Activated T-helper 2 cell treated with anti-CD3 and anti-CD28 coated beads, Interferon-gamma antibody, Interleukin-2, Interleukin-4, amounts not matched to agents 10 μg/mL and 5 μg/mL and 100 μg/mL, durations not matched to agents 14 hours and 24 hours and 36 hours (primary cell): Measurements from ENCODE around the gene KIAA0040. TPM values are rescaled to one million over a fixed set of nuclear protein-coding genes. Genes with fewer than 3 reads are reported as not detected.

Source experiments
- DNase-seq: peaks from one replicate; pipeline ENCODE4 v3.0.0; 2021; ENCODE audit warnings: low spot score
- H3K27ac Mint-ChIP-seq: one replicate; pipeline ENCODE4 v1.8.0; 2021; ENCODE audit warnings: mixed read lengths
- H3K27me3 Mint-ChIP-seq: one replicate; pipeline ENCODE4 v1.8.0; 2021; ENCODE audit warnings: low read depth, mixed read lengths
- H3K36me3 Mint-ChIP-seq: one replicate; pipeline ENCODE4 v1.8.0; 2021; ENCODE audit warnings: low read depth, mixed read lengths
- H3K4me1 Mint-ChIP-seq: one replicate; pipeline ENCODE4 v1.8.0; 2021; ENCODE audit warnings: low read depth, mixed read lengths
- H3K4me3 Mint-ChIP-seq: one replicate; pipeline ENCODE4 v1.8.0; 2021; ENCODE audit warnings: low read depth, mild to moderate bottlenecking, moderate library complexity, mixed read lengths
- H3K9me3 Mint-ChIP-seq: one replicate; pipeline ENCODE4 v1.8.0; 2021; ENCODE audit warnings: mixed read lengths
- intact Hi-C: fragments of 100-400 bp; cut with micrococcal nuclease; formaldehyde crosslinking; loops from one replicate; pipeline ENCODE4 v1.15.1; 2023
- total RNA-seq: library from RNA; stranded (reverse); gene quantifications from 2 replicates; pipeline ENCODE4 v1.2.3, GENCODE V29; 2022

KIAA0040 gene
- total RNA-seq, 1 donor from 2014 or later: 35.3 TPM

GRCh38 chr1:175145899-175146528, 46.6 kb downstream of the KIAA0040 start:
- H3K4me1 Mint-ChIP-seq: no peaks in the 10 kb centered on the region
- no peak overlapping the region for H3K27ac Mint-ChIP-seq
- peaks cover 21% of the 10 kb centered on the region for H3K27me3 Mint-ChIP-seq
- H3K9me3 Mint-ChIP-seq: no peaks in the 10 kb centered on the region
- no peak overlapping the region for H3K4me3 Mint-ChIP-seq
- DNase-seq: no peak
- H3K36me3 Mint-ChIP-seq: no peaks in the 10 kb centered on the region
- intact Hi-C loops: loop anchor here (5.0 kb wide), 1 partner anchor 119 kb away; no protein-coding TSS in a partner anchor

- Mint-ChIP-seq H3K27ac (no peak overlapping the region), H3K4me3 (no peak overlapping the region), H3K27me3 (peaks cover 29% of the 10 kb centered on the region), H3K9me3 (no peaks in the 10 kb centered on the region), H3K4me1 (peaks cover 6% of the 10 kb centered on the region), H3K36me3 (no peaks in the 10 kb centered on the region)
- intact Hi-C loops: no loop called here
- DNase-seq: no peak
These were observed 54.0 kb downstream of the KIAA0040 start for GRCh38 chr1:175138579-175138978.

- DNase-seq: no peak
- H3K4me1 Mint-ChIP-seq: peaks cover 6% of the 10 kb centered on the region
- intact Hi-C loops: no loop called here
- no peaks in the 10 kb centered on the region for H3K36me3 Mint-ChIP-seq
- H3K9me3 Mint-ChIP-seq: no peaks in the 10 kb centered on the region
- H3K27ac Mint-ChIP-seq: no peak overlapping the region
- peaks cover 32% of the 10 kb centered on the region for H3K27me3 Mint-ChIP-seq
- no peak overlapping the region for H3K4me3 Mint-ChIP-seq
These were observed 55.2 kb downstream of the KIAA0040 start for GRCh38 chr1:175137369-175137768.

- no peak overlapping the region for H3K27ac Mint-ChIP-seq
- H3K9me3 Mint-ChIP-seq: no peaks in the 10 kb centered on the region
- intact Hi-C loops: no loop called here
- DNase-seq: no peak
- H3K27me3 Mint-ChIP-seq: peaks cover 32% of the 10 kb centered on the region
- no peak overlapping the region for H3K4me3 Mint-ChIP-seq
- no peaks in the 10 kb centered on the region for H3K36me3 Mint-ChIP-seq
- peaks cover 6% of the 10 kb centered on the region for H3K4me1 Mint-ChIP-seq
These were observed 56.3 kb downstream of the KIAA0040 start for GRCh38 chr1:175136246-175136645.

- intact Hi-C loops: no loop called here
- H3K27me3 Mint-ChIP-seq: peaks cover 32% of the 10 kb centered on the region
- H3K36me3 Mint-ChIP-seq: no peaks in the 10 kb centered on the region
- H3K9me3 Mint-ChIP-seq: no peaks in the 10 kb centered on the region
- no peak overlapping the region for H3K27ac Mint-ChIP-seq
- no peak overlapping the region for H3K4me3 Mint-ChIP-seq
- peaks cover 10% of the 10 kb centered on the region for H3K4me1 Mint-ChIP-seq
- DNase-seq: no peak
These were observed 58.1 kb downstream of the KIAA0040 start for GRCh38 chr1:175134500-175134899.

GRCh38 chr1:175133673-175134435, 58.7 kb downstream of the KIAA0040 start:
- Mint-ChIP-seq H3K27ac (no peak overlapping the region), H3K4me3 (no peak overlapping the region), H3K4me1 (peaks cover 10% of the 10 kb centered on the region), H3K36me3 (no peaks in the 10 kb centered on the region), H3K27me3 (peaks cover 31% of the 10 kb centered on the region), H3K9me3 (no peaks in the 10 kb centered on the region)
- intact Hi-C loops: no loop called here
- DNase-seq: no peak

GRCh38 chr1:175132436-175132835, 60.1 kb downstream of the KIAA0040 start:
- intact Hi-C loops: no loop called here
- no peak overlapping the region for H3K4me3 Mint-ChIP-seq

GRCh38 chr1:175131095-175131494, 61.5 kb downstream of the KIAA0040 start:
- H3K27me3 Mint-ChIP-seq: peaks cover 18% of the 10 kb centered on the region
- DNase-seq: no peak
- intact Hi-C loops: no loop called here
- no peak overlapping the region for H3K27ac Mint-ChIP-seq
- peaks cover 8% of the 10 kb centered on the region for H3K4me1 Mint-ChIP-seq
- no peaks in the 10 kb centered on the region for H3K9me3 Mint-ChIP-seq
- H3K36me3 Mint-ChIP-seq: no peaks in the 10 kb centered on the region
- no peak overlapping the region for H3K4me3 Mint-ChIP-seq

More at GRCh38 chr1:175132436-175132835, 60.1 kb downstream of the KIAA0040 start:
- Mint-ChIP-seq H3K36me3 (no peaks in the 10 kb centered on the region), H3K27ac (no peak overlapping the region), H3K27me3 (peaks cover 25% of the 10 kb centered on the region), H3K9me3 (no peaks in the 10 kb centered on the region), H3K4me1 (peaks cover 10% of the 10 kb centered on the region)
- no peak for DNase-seq

- Mint-ChIP-seq H3K36me3 (no peaks in the 10 kb centered on the region), H3K9me3 (no peaks in the 10 kb centered on the region)
- intact Hi-C loops: no loop called here
These were observed 61.9 kb downstream of the KIAA0040 start for GRCh38 chr1:175130649-175131045.

GRCh38 chr1:175129997-175130648, 62.5 kb downstream of the KIAA0040 start:
- peaks cover 10% of the 10 kb centered on the region for H3K27me3 Mint-ChIP-seq
- no peaks in the 10 kb centered on the region for H3K9me3 Mint-ChIP-seq
- intact Hi-C loops: loop anchor here (10.0 kb wide), 1 partner anchor 355 kb away; no protein-coding TSS in a partner anchor
- peaks cover 6% of the 10 kb centered on the region for H3K4me1 Mint-ChIP-seq
- no peak overlapping the region for H3K4me3 Mint-ChIP-seq
- H3K27ac Mint-ChIP-seq: no peak overlapping the region
- H3K36me3 Mint-ChIP-seq: no peaks in the 10 kb centered on the region
- no peak for DNase-seq

More at GRCh38 chr1:175130649-175131045, 61.9 kb downstream of the KIAA0040 start:
- H3K27ac Mint-ChIP-seq: no peak overlapping the region
- DNase-seq: no peak
- peaks cover 13% of the 10 kb centered on the region for H3K27me3 Mint-ChIP-seq
- H3K4me1 Mint-ChIP-seq: peaks cover 6% of the 10 kb centered on the region
- H3K4me3 Mint-ChIP-seq: no peak overlapping the region

- intact Hi-C loops: loop anchor here (10.0 kb wide), 1 partner anchor 355 kb away; no protein-coding TSS in a partner anchor
- no peak for DNase-seq
- Mint-ChIP-seq H3K4me1 (peaks cover 4% of the 10 kb centered on the region), H3K9me3 (no peaks in the 10 kb centered on the region), H3K27ac (no peak overlapping the region), H3K27me3 (peaks cover 7% of the 10 kb centered on the region), H3K36me3 (no peaks in the 10 kb centered on the region), H3K4me3 (no peak overlapping the region)
These were observed 63.0 kb downstream of the KIAA0040 start for GRCh38 chr1:175129644-175129996.

GRCh38 chr1:175129182-175129581, 63.4 kb downstream of the KIAA0040 start:
- DNase-seq: no peak
- Mint-ChIP-seq H3K36me3 (no peaks in the 10 kb centered on the region), H3K4me3 (no peak overlapping the region), H3K27ac (no peak overlapping the region), H3K4me1 (peaks cover 3% of the 10 kb centered on the region), H3K9me3 (no peaks in the 10 kb centered on the region), H3K27me3 (peaks cover 5% of the 10 kb centered on the region)
- intact Hi-C loops: loop anchor here (10.0 kb wide), 1 partner anchor 354 kb away; no protein-coding TSS in a partner anchor

- no peak overlapping the region for H3K4me3 Mint-ChIP-seq
- H3K4me1 Mint-ChIP-seq: peaks cover 3% of the 10 kb centered on the region
- H3K27me3 Mint-ChIP-seq: peaks cover 4% of the 10 kb centered on the region
- intact Hi-C loops: loop anchor here (10.0 kb wide), 1 partner anchor 354 kb away; no protein-coding TSS in a partner anchor
- DNase-seq: no peak
- no peaks in the 10 kb centered on the region for H3K9me3 Mint-ChIP-seq
- no peak overlapping the region for H3K27ac Mint-ChIP-seq
- H3K36me3 Mint-ChIP-seq: no peaks in the 10 kb centered on the region
These were observed 64.1 kb downstream of the KIAA0040 start for GRCh38 chr1:175128523-175128922.
